DMS 273 treated with DMSO at 0.1 percent for 48 hours (cell line): Measurements from ENCODE around the gene GNL1.

Experiments used
- DNase-seq: peaks from one replicate; lab custom pipeline; 2025; lab: John Stamatoyannopoulos, UW

GNL1 gene, protein sequence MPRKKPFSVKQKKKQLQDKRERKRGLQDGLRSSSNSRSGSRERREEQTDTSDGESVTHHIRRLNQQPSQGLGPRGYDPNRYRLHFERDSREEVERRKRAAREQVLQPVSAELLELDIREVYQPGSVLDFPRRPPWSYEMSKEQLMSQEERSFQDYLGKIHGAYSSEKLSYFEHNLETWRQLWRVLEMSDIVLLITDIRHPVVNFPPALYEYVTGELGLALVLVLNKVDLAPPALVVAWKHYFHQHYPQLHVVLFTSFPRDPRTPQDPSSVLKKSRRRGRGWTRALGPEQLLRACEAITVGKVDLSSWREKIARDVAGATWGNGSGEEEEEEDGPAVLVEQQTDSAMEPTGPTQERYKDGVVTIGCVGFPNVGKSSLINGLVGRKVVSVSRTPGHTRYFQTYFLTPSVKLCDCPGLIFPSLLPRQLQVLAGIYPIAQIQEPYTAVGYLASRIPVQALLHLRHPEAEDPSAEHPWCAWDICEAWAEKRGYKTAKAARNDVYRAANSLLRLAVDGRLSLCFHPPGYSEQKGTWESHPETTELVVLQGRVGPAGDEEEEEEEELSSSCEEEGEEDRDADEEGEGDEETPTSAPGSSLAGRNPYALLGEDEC

DNA sequence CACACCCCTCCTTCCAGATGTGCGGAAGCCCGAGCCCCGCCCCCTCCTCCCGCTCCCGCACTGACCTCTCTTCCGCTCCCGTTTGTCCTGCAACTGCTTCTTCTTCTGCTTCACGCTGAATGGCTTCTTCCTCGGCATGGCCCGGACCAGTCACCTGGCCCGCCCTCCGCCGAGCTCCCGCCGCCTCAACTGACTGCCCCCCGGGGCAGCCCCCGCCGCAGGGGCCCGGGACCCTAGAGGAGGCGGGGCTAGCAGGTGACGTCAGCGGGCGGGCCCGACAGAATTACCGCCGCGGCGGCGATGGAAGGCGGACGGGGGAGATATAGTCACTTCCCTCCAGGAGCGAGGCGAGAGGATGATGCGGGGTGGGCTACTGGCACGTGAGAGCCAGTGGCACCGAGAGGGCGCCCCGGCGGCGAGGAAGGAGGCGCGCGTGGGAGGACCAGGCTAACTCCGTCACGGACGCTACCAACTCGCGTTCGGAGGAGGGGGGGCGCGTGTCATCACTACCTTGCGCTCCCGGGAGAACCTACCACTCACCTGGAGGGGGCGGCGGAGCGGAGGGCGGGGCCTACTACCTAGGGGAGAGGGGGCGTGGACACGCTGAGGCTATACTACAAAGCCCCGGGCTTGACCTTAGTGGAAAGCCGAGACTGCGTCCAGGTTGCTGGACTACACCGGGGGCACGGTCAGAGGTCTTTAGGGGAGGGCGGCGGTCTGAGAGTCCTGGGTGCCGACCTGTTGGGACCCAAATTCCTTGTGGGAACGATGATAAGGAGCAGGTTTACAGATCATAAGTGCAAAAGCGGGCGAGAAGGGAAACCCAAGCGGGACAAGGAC is at the start of gene GNL1:
Gene GNL1 (minus strand): TSS at position 424 of the 840 bp plus-strand sequence. CDS start 286 bp downstream, at position 138.
- DNase-seq, result peak; percentile 62

DNA sequence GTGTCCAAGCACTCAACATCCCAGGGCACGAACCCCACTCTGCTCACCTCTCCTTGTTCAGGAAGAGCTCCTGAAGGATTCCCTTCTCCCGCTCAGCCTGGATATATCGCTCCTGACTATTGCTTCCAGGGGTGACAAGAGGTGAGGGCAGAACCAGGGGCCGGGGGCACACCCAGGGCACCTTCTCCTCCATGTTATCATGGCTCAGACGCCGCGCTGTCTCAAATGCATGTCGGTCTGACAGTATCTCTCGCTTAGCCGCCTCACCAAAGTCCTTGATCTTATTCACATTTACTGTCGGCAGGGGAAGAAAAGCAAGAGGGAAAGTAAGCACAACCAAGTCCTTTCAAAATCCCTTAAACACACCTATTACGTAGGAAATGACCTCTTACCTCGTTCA is 47.7 kb upstream of the GNL1 start:
- no peak for DNase-seq

DNA sequence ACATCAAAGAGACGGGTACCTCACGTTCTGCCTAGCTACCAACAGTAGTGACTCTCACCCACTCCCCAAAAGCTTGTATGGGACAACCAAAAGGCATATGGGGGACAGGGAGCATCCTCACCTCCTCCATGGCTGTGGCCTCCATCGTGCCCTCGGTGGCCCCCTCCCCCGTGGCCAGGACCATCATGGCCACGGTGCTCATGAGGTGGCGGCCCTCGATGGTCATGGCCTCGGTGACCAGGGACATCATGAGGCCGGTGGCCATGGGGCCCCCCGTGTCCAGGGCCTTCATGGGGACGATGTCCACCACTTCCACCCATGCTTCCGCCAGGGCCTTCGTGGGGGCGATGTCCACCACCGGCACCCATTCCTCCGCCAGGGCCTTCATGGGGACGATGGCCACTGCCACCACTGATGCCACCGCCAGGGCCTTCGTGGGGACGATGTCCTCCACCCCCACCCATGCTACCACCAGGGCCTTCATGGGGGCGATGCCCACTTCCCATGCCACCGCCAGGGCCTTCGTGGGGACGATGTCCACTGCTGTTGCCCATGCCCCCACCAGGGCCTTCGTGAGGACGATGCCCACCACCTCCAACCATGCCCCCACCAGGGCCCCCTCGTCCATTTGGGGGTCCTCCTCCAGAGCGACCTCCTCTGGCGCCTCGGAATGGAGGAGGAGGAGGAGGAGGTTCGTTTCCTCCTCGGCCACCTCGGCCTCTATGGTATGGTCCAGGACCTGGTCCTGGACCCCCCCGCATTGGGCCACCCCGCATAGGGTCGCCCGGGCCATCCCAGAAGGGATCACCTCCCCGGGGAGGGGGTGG is 45.7 kb upstream of the GNL1 start:
- DNase-seq, result no peak

DNA sequence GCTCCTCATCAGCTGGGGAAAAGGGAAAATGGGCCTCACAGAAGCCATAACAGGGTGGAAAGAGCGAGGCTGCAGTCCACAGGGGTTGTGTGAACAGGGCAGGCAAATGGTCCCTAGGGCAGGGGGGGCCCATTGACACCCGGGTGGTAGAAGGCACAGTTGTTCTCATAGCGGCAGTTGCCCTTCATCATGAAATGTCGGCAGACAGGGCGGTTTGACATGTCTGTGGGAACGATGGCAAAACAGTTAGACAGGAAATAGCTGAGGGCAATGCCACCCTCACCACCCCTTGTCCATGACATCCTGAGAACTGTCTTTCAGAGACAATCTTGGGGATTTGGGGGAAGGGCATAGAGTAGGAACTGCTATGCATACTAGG is 45.1 kb upstream of the GNL1 start:
- DNase-seq, result no peak

DNA sequence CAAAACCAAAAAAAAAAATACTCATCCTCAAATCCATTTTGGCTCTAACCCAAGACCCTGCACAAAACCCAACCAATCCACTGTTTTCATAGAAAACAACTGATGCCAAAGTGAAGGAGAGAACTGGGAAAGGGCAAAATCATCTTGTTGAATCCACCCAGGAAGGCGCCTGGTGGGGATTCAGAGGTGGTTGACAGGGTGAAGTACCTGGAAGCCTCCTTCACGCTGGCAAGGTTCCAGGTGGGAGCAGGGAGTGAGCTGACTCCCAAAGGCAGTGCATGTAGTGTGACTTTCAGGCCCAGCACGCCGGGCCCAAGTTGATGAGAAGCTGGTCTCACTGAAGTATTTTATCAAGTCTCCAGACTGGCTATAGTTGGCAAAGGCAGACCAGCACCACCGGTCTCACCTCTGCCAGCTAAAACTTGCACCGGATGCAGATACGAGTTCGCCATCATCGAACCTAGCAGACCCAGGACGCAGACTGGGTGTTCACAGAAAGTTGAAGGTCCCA is 44.2 kb upstream of the GNL1 start:
- no peak for DNase-seq

DNA sequence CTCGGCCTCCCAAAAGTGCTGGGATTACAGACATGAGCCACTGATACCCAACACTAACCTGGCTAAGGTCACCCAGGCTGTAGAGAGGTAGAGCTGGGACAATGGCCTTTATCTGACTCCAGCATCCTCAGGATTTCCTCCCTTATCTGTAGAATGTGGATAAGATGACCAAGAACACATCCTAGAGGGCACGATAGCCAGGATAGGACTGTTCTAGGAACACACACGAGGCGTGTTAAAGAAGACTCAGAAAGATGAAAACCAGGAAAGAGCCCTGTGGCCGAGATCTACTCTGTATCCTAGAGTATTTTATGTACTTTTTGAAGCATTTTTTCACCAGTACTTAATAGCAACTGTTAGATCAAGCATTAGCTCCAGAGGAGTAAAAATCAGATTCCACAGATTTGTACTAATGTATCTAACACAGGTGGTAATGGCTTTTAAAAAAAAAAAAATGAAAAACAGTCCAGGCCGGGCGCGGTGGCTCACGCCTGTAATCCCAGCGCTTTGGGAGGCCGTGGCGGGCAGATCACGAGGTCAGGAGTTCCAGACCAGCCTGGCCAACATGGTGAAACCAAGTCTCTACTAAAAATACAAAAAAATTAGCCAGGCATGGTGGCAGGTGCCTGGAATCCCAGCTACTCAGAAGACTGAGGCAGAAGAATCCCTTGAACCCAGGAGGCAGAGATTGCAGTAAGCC is 43.5 kb upstream of the GNL1 start:
- no peak for DNase-seq

DNA sequence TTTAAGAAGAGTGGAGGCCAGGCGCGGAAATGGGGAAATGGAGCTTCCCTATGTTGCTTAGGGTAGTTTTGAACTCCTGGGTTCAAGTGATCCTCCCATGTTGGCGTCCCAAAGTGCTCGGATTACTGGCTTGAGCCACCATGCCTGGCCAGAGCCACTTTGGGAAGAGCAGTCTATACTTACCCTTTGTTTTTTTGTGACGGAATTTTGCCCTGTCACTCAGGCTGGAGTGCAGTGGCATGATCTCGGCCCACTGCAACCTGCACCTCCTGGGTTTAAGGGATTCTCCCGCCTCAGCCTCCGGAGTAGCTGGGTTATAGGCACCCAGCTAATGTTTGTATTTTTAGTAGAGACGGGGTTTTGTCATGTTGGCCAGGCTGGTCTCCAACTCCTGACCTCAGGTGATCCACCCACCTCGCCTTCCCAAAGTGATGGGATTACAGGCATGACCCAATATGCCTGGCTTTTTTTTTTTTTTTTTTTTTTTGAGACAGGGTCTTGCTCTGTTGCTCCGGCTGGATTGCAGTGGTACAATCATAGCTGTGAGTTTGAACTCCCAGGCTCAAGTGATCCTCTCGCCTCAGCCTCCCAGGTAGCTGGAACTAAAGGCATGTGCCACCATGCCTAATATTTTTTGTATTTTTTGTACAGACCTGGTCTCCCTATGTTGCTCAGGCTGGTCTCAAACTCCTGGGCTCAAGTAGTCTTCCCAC is 42.8 kb upstream of the GNL1 start:
- DNase-seq, result no peak

DNA sequence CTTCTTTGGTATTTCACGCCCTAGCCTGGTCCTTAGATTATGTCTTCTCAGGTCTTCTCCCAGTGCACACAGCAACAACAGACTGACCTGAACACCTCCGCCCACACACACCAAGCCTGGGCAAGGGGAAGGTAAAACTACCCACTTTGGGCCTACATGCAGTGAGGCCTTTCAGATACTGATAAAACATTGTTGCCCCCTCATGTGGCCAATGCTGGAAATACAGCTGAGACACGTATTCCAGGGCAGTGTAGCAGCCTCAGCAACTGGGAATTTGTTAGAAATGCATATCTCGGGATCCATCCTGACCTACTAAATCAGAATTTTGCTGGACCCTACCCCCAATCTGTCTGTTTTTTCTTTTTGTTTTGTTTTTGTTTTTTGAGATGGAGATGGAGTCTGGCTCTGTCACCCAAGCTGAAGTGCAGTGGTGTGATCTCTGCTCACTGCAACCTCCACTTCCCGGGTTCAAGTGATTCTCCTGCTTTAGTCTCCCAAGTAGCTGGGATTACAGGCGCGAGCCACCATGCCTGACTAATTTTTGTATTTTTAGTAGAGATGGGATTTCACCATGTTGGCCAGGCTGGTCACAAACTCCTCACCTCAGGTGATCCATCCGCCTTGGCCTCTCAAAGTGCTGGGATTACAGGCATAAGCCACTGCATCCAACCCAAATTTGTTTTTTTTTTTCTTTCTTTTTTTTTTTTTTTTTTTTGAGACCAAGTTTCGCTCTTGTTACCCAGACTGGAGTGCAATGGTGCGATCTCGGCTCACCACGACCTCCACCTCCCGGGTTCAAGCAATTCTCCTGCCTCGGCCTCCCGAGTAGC is 41.2 kb upstream of the GNL1 start:
- peak; percentile 26 for DNase-seq

DNA sequence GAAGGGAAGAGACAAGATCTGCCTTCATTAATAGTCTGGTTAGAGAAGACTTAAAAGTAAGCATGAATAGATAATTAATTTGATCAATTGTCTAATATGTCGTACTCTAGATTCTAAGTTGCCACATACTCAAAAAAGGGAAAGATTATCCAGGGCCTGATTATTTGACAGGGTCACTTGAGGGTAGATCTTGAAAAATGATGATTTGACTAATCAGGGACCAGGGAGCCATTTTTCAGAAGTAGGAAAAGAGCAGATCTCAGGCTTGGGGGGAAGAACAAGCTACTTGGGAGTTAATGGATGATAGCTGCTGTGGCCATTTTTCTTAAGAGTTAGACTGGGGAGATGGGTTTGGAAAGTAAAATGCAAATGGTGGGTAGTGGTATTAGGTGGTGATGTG is 36.0 kb upstream of the GNL1 start:
- DNase-seq, result no peak

DNA sequence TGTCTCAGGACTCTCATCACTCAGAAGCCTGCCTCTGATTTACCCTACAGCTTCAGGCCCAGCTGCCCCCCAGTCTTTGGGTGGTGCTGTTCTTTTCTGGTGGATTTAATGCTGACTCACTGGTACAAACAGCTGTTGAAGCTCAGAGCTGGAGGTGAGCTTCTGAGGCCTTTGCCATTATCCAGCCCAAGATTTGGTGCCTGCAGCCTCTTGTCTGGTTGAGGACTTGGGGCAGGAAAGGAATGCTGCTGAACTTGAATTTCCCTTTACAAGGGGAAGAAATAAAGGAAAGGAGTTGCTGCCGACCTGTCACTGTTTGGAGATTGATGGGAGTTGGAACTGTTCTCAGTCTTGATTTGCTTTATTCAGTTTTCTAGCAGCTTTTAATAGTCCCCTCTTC is 34.7 kb upstream of the GNL1 start:
- DNase-seq, result no peak

DNA sequence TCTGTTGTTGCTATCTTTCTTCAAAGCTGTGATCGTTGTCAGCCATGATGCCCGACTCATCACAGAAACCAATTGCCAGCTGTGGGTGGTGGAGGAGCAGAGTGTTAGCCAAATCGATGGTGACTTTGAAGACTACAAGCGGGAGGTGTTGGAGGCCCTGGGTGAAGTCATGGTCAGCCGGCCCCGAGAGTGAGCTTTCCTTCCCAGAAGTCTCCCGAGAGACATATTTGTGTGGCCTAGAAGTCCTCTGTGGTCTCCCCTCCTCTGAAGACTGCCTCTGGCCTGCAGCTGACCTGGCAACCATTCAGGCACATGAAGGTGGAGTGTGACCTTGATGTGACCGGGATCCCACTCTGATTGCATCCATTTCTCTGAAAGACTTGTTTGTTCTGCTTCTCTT is 34.2 kb upstream of the GNL1 start:
- DNase-seq, result no peak

DNA sequence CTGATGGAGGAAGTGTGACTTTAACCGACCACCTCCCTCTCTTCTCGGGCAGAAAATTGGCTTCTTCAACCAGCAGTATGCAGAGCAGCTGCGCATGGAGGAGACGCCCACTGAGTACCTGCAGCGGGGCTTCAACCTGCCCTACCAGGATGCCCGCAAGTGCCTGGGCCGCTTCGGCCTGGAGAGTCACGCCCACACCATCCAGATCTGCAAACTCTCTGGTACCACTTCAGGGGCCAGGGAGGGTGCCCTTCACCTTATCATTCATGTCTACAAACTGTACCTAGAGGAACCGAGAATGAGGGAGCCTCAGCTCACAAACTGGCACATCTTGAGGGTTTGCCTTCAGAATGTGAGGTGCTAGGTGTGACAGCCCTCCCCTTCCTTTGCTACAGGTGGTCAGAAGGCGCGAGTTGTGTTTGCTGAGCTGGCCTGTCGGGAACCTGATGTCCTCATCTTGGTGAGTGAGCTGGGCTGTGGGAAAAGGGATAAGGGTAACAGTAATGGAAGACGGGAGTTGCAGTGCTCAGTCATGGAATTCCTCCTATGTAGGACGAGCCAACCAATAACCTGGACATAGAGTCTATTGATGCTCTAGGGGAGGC is 33.6 kb upstream of the GNL1 start:
- no peak for DNase-seq

DNA sequence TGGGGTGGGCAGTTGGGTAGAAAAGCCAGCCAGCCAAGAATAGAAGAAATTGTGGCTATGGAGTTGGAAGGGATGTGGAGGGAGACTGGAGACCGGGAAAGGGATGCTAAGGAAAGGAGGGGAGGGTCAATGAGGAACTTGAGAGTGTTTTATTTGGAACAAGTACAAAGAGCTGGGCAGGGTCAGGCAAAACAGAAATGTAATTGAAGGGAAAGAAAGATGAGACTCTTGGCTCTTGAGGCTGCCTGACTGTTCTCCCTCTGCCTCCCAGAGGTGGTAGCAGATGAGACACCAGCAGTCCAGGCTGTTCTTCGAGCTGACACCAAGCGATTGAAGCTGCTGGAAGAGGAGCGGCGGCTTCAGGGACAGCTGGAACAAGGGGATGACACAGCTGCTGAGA is 27.6 kb upstream of the GNL1 start:
- no peak for DNase-seq

DNA sequence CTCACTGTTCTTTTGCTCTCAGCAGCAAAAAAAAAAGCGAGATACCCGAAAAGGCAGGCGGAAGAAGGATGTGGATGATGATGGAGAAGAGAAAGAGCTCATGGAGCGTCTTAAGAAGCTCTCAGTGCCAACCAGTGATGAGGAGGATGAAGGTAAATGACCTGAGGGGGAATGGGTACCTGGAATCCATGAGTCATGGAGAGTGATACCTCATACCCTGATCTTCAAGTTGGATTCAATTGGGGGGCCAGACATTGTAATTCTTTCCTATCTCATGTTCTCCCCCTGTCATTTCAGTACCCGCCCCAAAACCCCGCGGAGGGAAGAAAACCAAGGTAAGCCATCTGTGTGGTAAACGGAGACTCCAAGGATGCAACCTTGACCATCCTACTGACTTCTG is 21.8 kb upstream of the GNL1 start:
- no peak for DNase-seq

DNA sequence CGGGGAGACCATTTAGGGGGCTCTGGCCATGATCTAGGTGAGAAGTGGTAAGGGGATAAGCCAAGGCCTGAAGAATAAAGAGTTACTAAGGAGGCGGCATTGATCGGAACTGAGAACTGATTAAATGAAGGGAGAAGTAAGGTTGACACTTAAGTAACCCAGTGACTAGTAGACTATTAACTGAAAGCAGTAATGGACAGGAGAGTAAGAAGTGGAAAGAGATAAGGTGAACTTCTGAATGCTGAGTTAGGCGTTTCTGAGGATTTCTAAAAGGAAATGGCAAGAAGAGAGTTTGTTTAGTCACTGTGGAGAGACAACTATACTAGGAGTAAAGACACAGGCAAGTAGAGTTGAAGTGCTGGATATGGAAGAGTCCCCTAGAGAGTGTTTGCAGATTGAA is 16.8 kb upstream of the GNL1 start:
- DNase-seq, result no peak

DNA sequence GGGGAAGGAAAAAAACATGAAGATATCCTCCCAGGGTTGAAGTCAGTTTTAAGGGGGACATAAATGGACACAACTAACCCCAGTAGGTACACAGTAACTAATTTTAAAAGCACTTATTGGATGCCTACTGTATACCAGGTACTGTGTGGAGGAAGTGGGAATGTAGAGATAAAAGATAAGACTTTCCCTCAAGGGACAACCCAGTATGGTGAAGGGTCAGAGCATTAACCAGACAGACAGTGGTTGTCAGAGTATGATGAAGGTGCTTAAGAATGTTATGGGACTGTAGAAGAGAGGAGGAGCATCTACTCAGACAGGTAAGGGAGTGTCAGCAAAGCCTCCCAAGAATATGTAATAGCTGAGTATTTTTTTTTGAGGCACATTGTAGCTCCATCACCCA is 15.9 kb upstream of the GNL1 start:
- DNase-seq, result no peak

DNA sequence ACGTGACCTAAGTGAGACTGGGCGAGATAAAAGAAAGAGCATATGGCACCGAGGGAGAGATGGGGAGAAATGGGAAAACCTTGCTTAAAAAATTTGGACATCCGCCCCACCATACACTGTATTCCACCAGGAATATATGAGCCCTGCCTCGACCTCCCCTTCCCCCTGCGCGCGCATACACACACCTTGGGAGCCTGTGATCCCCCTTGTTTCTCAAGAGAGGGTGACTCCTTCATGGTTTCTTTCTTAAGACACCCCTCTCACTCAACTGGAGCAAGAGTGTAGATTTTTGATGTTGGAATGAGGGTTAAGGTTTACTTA is 15.4 kb upstream of the GNL1 start:
- DNase-seq, result no peak

DNA sequence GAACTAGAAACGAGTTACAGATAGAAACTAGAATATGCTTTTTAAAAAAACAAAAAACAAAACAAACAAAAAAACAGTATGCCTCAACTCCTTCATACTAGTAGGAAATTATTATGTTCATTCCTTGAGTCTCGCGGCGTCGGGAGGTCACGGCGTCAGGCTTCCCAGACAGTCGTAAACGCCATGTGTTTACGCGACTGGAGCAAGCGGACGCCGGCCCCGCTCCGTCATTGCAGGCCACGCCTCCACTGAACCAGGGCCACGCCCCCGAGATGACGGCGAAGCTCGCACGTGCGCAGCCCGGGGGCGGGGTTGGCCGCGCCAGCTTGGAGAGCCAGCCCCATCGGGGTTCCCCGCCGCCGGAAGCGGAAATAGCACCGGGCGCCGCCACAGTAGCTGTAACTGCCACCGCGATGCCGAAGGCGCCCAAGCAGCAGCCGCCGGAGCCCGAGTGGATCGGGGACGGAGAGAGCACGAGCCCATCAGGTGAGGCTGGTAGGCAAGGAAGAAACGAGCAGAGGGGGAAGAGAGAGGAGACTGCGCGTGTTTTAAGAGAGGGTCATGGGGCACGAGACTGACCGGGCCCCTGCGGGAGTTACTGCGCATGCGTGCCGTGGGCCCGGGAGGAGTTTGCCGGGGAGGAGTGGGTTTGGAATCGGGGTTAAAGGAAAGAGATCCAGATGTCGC is 14.9 kb upstream of the GNL1 start, which contains the start of gene ABCF1:
Gene ABCF1 (plus strand): TSS at position 368 of the 687 bp plus-strand sequence. CDS start 46 bp downstream, at position 414.
- DNase-seq, result peak; percentile 92

DNA sequence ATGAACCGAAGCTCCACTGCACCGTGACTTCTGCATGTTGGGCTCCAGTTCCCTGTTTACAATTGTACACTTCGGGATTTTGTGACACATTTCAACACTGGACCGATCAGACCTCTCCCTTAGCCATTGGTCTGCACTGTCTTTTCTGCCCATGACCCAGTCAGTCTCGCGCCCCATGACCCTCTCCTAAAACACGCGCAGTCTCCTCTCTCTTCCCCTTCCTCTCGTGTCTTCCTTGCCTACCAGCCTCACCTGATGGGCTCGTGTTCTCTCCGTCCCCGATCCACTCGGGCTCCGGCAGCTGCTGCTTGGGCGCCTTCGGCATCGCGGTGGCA is 14.4 kb upstream of the GNL1 start:
- no peak for DNase-seq
